Lower leg skin (tissue), 3 donors: Measurements from ENCODE around the gene SPPL2B.

Experiments
- CTCF ChIP-seq, 3 donors: fragments of 450-650 bp; IDR thresholded peaks; one replicate each; pipeline ENCODE4 v1.5.1; 2016; ENCODE audit warnings: antibody characterized with exemption in 3 of 3, mild to moderate bottlenecking in 3 of 3, moderate library complexity in 2 of 3
- POLR2A ChIP-seq, 2 donors: fragments of 450-650 bp; IDR thresholded peaks; one replicate each; pipeline ENCODE4 v1.6.1; 2016 to 2017; ENCODE audit warnings: antibody characterized with exemption in 2 of 2, mild to moderate bottlenecking in 1 of 2, moderate library complexity in 1 of 2

- no peak for TF ChIP-seq CTCF (IDR thresholded peaks at IDR 0.05)
- no peak for TF ChIP-seq POLR2A (IDR thresholded peaks at IDR 0.05)
These were observed 4.7 kb downstream of the SPPL2B start for GRCh38 chr19:2333027-2333806.
